ENCODE results near the gene THADA.
"Not testable (repeated sequence)": the region's sequence is repeated elsewhere in the genome, so short reads cannot be mapped to it uniquely, and the experiment has no call there.

The THADA gene

GRCh38 chr2:43539436-43539835 lies 56.4 kb downstream of the THADA start:
- no peak for DNase-seq (ENCODE audit: low read depth in 2 of 2)

DNA sequence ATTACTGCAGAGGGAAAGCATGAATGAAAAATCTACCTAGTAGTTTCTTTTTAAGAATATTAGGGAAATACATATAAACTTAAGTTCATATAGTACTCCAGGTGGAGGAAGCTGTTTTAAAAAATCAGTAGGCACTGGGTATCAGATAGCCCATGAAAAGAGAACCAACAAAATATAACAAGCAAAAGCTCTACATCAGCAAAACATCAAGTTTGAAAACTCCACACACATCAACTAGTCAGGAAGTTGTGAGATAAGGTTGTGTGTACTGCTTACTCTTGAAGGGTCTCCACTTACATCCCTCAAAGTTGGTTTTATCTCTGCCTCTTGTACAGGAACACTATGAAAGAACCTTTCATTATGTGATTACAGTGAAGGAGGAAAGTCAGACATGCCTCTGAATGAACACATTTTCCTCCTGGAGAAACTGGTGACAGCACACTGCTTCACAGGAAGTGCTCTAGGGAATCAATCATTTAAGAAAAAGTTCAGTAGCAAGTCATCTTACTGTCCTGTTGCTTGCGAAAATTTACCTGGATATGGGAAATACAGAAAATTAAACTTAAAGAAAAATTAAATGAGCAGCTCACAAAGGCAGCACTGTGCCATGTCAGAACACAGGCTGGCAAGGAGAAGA lies 57.7 kb downstream of the THADA start:
- no peak for DNase-seq (ENCODE audit: low read depth in 2 of 2)

- no peak for DNase-seq (ENCODE audit: low read depth in 2 of 2)
Measured at GRCh38 chr2:43537137-43537536, 58.7 kb downstream of the THADA start.

DNA sequence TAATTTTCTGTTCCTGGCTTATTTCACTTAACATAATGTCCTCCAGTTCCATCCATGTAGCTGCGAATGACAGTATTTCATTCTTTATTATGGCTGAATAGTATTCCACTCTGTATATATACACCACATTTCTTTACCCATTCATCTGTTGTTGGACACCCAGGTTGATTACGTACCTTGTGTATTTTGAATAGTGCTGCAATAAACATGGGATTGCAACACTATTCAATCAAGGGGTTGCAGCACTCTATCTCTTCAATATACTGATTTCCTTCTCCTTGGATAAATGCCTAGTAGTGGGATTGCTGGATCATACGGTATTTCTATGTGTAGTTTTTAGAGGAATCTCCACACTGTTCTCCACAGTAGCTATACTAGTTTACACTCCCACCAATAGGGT lies 61.3 kb downstream of the THADA start:
- no peak for DNase-seq (ENCODE audit: low read depth in 2 of 2)

DNA sequence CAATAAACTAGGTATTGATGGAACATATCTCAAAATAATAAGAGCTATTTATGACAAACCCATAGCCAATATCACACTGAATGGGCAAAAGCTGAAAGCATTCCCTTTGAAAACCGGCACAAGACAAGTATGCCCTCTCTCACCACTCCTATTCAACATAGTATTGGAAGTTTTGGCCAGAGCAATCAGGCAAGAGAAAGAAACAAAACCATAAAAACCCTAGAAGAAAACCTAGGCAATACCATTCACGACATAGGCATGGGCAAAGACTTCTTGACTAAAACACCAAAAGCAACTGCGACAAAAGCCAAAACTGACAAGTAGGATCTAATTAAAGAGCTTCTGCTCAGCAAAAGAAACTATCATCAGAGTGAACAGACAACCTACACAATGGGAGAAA lies 63.3 kb downstream of the THADA start:
- not testable (repeated sequence) for DNase-seq (ENCODE audit: low read depth in 2 of 2)

GRCh38 chr2:43531251-43531650 lies 64.6 kb downstream of the THADA start:
- DNase-seq (ENCODE audit: low read depth in 2 of 2), result no peak

DNA sequence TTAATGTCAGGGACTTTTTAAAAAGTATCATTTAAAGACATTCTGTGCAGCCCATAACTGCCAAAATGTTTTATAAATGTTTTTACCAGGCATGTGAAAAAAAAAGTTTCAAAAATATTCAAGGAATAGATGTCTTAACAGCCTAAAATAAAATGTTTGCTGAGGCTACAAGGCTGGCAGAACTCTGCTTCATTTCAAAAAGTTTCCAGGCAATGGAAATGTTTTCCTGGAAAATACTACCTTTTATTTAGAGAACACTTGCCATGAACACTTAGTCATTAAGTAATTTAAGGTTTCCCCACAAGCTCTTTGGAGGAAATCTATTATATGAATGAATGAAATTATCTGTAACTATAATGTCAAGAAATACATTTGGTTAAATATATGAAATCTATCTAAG lies 68.8 kb downstream of the THADA start:
- no peak for DNase-seq (ENCODE audit: low read depth in 2 of 2)

DNA sequence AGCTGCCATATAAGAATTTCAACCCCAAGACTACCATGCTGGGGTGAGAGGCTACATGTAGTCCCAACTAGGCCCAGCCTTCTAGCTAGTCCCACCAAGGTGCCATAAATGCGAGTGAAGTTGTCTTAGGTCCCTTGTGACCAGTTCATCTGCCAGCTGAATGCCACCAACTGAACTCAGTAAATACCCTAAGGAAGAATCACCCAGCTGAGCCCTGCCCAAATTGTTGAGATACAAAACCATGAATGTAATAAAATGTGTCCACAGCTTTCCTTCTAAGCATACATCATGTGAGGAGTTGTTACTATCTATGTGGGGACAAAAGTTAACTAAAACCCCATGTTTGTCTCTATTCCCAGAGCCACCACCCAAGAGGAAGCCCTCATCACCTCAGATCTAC lies 70.3 kb downstream of the THADA start:
- no peak for DNase-seq (ENCODE audit: low read depth in 2 of 2)

DNA sequence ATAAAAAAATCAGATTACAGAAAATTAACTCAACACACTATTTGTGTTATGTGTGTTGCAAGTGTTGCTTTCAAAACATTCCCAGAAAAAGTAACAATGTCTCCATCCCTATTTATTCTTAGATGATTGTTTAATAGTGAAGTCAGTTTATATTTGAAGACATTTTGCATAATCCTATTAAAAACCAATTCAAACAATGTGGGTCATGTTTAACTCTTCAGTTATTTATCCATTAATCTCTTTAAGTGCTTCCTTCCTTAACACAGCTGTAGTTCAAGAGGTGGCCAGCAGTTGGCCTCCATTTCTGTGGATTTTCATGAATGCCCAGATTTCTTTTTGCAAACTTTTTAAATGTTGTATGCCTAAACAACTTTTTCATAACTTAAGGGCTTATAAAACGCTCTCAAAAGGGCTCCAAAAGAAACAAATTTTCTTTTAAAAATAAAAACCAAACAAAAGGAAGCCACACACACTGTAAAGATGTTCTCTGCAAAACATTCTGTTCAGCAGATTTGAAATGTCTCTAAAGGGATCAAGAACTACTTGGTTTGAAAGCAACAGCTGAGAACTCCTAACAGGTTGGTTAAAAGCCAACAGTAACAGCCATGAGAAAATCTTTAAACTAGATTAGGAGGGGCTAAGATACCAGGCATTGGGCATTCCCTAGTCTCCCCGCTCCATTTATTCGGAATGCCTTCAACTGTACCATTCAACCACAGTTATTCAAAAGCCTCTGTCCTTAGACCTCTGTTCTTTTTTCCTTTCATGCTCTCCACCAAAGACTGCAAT lies 71.5 kb downstream of the THADA start:
- no peak for DNase-seq (ENCODE audit: low read depth in 2 of 2)

DNA sequence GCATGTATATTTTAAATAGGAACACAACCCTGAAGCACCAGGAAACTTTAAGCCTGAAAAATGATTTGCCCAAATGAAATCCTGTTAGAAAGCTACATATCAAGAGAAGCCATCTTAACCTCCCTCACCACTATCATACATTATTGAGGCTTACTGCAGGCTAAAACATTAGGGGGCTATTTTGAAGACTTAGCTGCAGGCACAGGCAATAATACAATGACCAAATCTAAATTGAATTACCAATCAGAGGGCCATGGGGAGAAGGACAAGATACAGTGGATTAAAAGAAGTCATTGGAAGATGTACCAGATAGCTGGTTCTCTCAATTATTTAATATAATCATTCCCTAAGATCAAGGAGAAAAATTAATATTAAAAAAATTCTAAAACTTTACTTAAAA lies 73.7 kb downstream of the THADA start:
- no peak for DNase-seq (ENCODE audit: low read depth in 2 of 2)

- no peak for DNase-seq (ENCODE audit: low read depth in 2 of 2)
Measured at GRCh38 chr2:43521568-43521967, 74.3 kb downstream of the THADA start.

DNA sequence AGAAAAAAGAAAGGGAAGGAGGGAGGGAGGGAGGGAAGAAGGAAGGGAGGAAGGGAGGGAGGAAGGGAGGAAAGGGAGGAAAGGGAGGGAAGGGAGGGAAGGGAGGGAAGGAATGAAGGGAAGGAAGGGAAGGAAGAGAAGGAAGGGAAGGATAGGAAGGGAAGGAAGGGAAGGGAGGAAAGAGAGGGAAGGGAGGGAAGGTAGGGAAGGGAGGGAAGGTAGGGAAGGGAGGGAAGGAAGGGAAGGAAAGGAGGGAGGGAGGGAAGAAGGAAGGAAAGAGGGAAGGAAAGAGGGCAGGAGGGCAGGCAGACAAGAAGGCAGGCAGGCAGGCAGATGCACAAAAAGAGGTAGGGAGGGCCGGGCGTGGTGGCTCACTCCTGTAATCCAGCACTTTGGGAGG lies 74.9 kb downstream of the THADA start:
- DNase-seq (ENCODE audit: low read depth in 2 of 2), result no peak

DNA sequence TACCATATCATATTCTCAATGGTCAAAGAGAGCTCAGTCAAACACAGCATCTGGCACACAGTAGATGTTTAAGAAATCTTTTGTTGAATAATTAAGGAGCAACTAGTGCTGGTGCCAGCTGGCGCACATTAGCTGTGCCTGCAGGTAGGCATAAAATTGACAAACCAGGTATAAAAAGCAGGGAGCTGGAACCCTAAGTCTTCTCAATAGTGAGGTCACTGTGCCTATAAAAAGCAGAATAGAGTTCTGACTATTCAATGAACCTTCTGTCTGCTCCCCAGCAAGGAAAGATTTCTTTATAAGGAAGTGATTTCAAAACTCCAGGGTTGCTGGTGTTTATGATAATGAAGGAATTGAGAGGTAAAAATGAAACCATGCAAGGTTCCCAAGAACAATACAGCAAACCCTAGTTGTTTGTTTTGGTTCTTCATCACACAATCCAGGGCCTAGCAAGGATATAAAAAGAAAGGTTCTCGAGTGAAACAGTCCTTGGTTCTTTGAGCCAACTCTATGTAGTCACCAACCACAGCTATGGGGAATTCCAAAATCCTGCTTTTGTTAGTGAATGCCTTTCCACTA lies 76.1 kb downstream of the THADA start:
- no peak for DNase-seq (ENCODE audit: low read depth in 2 of 2)

GRCh38 chr2:43518718-43519117 lies 77.1 kb downstream of the THADA start:
- DNase-seq (ENCODE audit: low read depth in 2 of 2), result no peak

GRCh38 chr2:43518181-43518580 lies 77.7 kb downstream of the THADA start:
- DNase-seq (ENCODE audit: low read depth in 2 of 2), result no peak

DNA sequence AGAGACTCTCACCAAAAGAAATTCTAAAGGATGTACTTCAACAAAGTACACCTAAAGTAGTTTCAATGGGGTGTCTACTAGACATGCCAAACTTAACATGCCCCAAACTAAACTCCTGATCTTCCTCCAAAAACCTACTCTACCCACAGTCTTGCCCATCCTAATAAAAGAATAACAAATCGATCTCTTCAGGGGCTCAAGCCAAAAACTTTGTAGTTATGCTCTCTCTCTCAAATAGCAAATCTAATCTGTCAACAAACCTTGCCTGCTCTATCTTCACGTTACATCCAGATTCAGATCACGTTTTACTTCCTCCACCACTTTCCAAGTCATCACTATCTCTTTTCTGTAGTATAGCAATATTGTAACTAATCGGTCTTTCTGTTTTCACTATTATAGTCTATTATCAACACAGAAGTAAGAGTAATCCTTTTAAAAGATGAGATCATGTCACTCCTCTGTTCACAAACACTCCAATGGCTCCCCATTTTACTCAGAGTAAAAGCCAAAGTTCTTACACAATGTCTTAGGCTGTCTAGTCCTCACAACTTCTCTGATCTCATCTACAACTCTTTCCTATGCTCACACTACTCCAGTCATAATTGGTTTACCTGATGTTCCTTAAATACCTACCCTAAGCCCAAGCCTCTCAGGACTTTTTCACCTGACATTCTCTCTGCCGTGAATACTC lies 79.9 kb downstream of the THADA start:
- DNase-seq (ENCODE audit: low read depth in 2 of 2), result no peak

DNA sequence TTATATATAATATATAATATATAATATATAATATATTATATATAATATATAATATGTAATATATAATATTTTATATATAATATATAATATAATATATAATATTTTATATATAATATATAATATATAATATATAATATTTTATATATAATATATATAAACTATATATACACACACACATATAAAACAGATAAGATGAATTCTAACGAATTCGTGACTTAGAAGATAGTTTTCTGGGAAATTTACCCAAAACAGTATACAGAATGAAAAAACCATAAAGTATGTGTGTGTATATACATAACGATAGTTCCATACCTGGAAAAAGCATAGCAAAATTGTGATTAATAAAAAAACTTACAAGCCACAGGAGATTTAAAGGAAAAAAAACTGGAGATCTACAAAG lies 80.6 kb downstream of the THADA start:
- DNase-seq (ENCODE audit: low read depth in 2 of 2), result no peak

GRCh38 chr2:43513796-43514195 lies 82.0 kb downstream of the THADA start:
- no peak for DNase-seq (ENCODE audit: low read depth in 2 of 2)

DNA sequence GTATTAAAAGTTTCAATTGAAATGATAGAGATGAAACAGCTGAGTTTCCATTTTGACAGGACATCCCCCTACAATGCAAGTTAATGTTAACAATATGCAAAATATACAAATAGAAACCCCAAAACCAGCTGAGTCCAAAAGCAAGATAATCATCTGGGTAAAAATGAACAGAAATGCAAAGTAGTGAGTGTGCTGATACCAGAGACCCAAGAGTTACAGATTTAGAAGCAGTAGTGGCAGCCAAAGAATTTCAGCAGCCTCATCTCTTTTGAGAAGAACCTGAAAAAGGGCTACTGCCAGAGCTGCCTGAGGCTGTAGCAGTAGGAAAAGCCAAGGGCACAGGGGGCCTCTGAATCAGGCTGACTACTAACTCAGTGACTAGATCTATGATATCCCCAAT lies 82.6 kb downstream of the THADA start:
- no peak for DNase-seq (ENCODE audit: low read depth in 2 of 2)

DNA sequence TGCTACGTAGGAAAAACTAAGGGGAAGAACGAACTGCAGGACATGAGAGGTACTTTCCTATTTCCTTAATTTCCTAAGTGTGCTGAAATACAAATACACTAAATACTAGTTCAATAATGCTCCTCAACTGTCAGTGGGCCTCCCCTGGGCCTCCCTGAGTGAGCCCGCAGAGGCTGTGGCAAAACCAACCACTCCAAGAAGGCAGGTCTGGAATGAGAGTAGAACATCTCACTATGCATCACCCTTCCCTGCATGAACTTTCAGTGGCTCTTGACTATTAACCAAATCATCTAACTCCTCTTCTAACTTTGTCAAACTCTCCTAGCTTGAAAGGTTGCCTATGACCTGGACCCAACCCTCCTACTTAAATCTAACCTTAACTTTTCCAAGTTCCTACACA lies 84.6 kb downstream of the THADA start:
- DNase-seq (ENCODE audit: low read depth in 2 of 2), result no peak

DNA sequence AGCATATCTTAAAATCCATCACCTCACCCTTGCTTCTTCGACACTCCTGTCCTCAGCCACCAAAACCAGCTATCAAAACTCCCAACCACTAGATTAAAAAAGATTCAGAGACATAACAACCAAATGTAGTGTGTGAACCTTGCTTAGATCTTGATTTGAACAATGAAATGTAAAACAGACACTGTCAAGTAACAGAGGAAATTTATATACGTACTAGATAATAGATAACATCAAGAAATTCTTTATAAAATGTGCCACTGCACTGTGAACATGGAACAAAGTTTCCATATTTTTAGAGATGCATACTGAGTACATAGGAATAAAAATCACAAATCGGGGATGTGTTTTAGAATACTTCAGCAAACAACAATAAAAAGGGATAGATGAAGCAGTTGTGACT lies 86.0 kb downstream of the THADA start:
- no peak for DNase-seq (ENCODE audit: low read depth in 2 of 2)

- no peak for DNase-seq (ENCODE audit: low read depth in 2 of 2)
Measured at GRCh38 chr2:43508209-43508608, 87.6 kb downstream of the THADA start.

GRCh38 chr2:43507137-43507536 lies 88.7 kb downstream of the THADA start:
- no peak for DNase-seq (ENCODE audit: low read depth in 2 of 2)
